Mucosa of stomach (tissue), 1 donor: Measurements from ENCODE around the gene MAB21L1.

Experiments
- H3K27me3 ChIP-seq: one replicate; pipeline ENCODE4 v1.7.0; 2013; ENCODE audit warnings: mild to moderate bottlenecking, low read length; ENCODE audit not compliant: control insufficient read depth, insufficient read depth
- H3K36me3 ChIP-seq: one replicate; pipeline ENCODE4 v1.7.0; 2013; ENCODE audit warnings: low read length; ENCODE audit not compliant: control insufficient read depth, insufficient read depth
- H3K4me1 ChIP-seq: one replicate; pipeline ENCODE4 v1.7.0; 2013; ENCODE audit warnings: mild to moderate bottlenecking, low read length; ENCODE audit not compliant: control insufficient read depth, insufficient read depth
- H3K4me3 ChIP-seq: one replicate; pipeline ENCODE4 v1.7.0; 2013; ENCODE audit warnings: low read length
- H3K9ac ChIP-seq: one replicate; pipeline ENCODE4 v1.7.0; 2013; ENCODE audit warnings: mild to moderate bottlenecking, low read length, moderate library complexity
- H3K9me3 ChIP-seq: one replicate; pipeline ENCODE4 v1.7.0; 2013; ENCODE audit warnings: mild to moderate bottlenecking, low read length, moderate library complexity; ENCODE audit not compliant: control insufficient read depth
- donor health status: Pancreatic carcinoma.

MAB21L1 gene

GRCh38 chr13:35475960-35476943 lies at the start of gene MAB21L1:
Gene MAB21L1 (minus strand): TSS chr13:35476689. CDS start chr13:35476138, 551 bp downstream.
- peaks cover 69% of the 10 kb centered on the region for H3K27me3 ChIP-seq
- no peaks in the 10 kb centered on the region for H3K36me3 ChIP-seq
- H3K4me1 ChIP-seq: peaks cover 16% of the 10 kb centered on the region
- H3K9me3 ChIP-seq: no peaks in the 10 kb centered on the region
- peak within 1 kb of the TSS; percentile 17 for H3K9ac ChIP-seq
- peak within 1 kb of the TSS; percentile 20 for H3K4me3 ChIP-seq

GRCh38 chr13:35524171-35524570 lies 47.7 kb upstream of the MAB21L1 start:
- no peaks in the 10 kb centered on the region for H3K4me1 ChIP-seq
- no peak overlapping the region for H3K9ac ChIP-seq
- H3K27me3 ChIP-seq: peaks cover 35% of the 10 kb centered on the region
- H3K36me3 ChIP-seq: no peaks in the 10 kb centered on the region
- H3K4me3 ChIP-seq: no peak overlapping the region
- H3K9me3 ChIP-seq: no peaks in the 10 kb centered on the region

GRCh38 chr13:35518337-35518946 lies 42.0 kb upstream of the MAB21L1 start:
- H3K9me3 ChIP-seq: no peaks in the 10 kb centered on the region
- H3K9ac ChIP-seq: no peak overlapping the region
- H3K4me3 ChIP-seq: no peak overlapping the region
- H3K36me3 ChIP-seq: no peaks in the 10 kb centered on the region
- peaks cover 20% of the 10 kb centered on the region for H3K27me3 ChIP-seq
- H3K4me1 ChIP-seq: no peaks in the 10 kb centered on the region

GRCh38 chr13:35514801-35515502 lies 38.5 kb upstream of the MAB21L1 start:
- Histone ChIP-seq H3K9me3 (no peaks in the 10 kb centered on the region), H3K27me3 (no peaks in the 10 kb centered on the region), H3K4me1 (no peaks in the 10 kb centered on the region), H3K4me3 (no peak overlapping the region), H3K9ac (no peak overlapping the region), H3K36me3 (no peaks in the 10 kb centered on the region)

- no peaks in the 10 kb centered on the region for H3K36me3 ChIP-seq
- H3K4me1 ChIP-seq: no peaks in the 10 kb centered on the region
- no peak overlapping the region for H3K4me3 ChIP-seq
- no peak overlapping the region for H3K9ac ChIP-seq
- H3K9me3 ChIP-seq: no peaks in the 10 kb centered on the region
- H3K27me3 ChIP-seq: no peaks in the 10 kb centered on the region
Measured at GRCh38 chr13:35514061-35514477, 37.6 kb upstream of the MAB21L1 start.

GRCh38 chr13:35512271-35512920 lies 35.9 kb upstream of the MAB21L1 start:
- no peaks in the 10 kb centered on the region for H3K9me3 ChIP-seq
- H3K27me3 ChIP-seq: no peaks in the 10 kb centered on the region
- no peaks in the 10 kb centered on the region for H3K4me1 ChIP-seq
- no peak overlapping the region for H3K9ac ChIP-seq
- no peaks in the 10 kb centered on the region for H3K36me3 ChIP-seq
- H3K4me3 ChIP-seq: no peak overlapping the region

- H3K4me3 ChIP-seq: no peak overlapping the region
- H3K9ac ChIP-seq: no peak overlapping the region
- H3K36me3 ChIP-seq: no peaks in the 10 kb centered on the region
- no peaks in the 10 kb centered on the region for H3K9me3 ChIP-seq
- H3K4me1 ChIP-seq: no peaks in the 10 kb centered on the region
- no peaks in the 10 kb centered on the region for H3K27me3 ChIP-seq
Measured at GRCh38 chr13:35502456-35502855, 26.0 kb upstream of the MAB21L1 start.

GRCh38 chr13:35501661-35502235 lies 25.3 kb upstream of the MAB21L1 start:
- no peak overlapping the region for H3K4me3 ChIP-seq
- no peaks in the 10 kb centered on the region for H3K27me3 ChIP-seq
- no peak overlapping the region for H3K9ac ChIP-seq
- H3K4me1 ChIP-seq: no peaks in the 10 kb centered on the region
- no peaks in the 10 kb centered on the region for H3K9me3 ChIP-seq
- H3K36me3 ChIP-seq: no peaks in the 10 kb centered on the region

- Histone ChIP-seq H3K27me3 (no peaks in the 10 kb centered on the region), H3K9me3 (no peaks in the 10 kb centered on the region), H3K9ac (no peak overlapping the region), H3K36me3 (no peaks in the 10 kb centered on the region), H3K4me3 (no peak overlapping the region), H3K4me1 (no peaks in the 10 kb centered on the region)
Measured at GRCh38 chr13:35500144-35500543, 23.7 kb upstream of the MAB21L1 start.

- Histone ChIP-seq H3K9me3 (no peaks in the 10 kb centered on the region), H3K27me3 (no peaks in the 10 kb centered on the region), H3K4me1 (no peaks in the 10 kb centered on the region), H3K4me3 (no peak overlapping the region), H3K36me3 (no peaks in the 10 kb centered on the region), H3K9ac (no peak overlapping the region)
Measured at GRCh38 chr13:35499676-35500075, 23.2 kb upstream of the MAB21L1 start.

- no peak overlapping the region for H3K4me3 ChIP-seq
- no peaks in the 10 kb centered on the region for H3K9me3 ChIP-seq
- no peaks in the 10 kb centered on the region for H3K4me1 ChIP-seq
- no peak overlapping the region for H3K9ac ChIP-seq
- no peaks in the 10 kb centered on the region for H3K36me3 ChIP-seq
- no peaks in the 10 kb centered on the region for H3K27me3 ChIP-seq
Measured at GRCh38 chr13:35499196-35499662, 22.7 kb upstream of the MAB21L1 start.
